HCEC 1CT (cell line): Measurements from ENCODE around the gene MROH7.

Experiments
- DNase-seq: peaks from one replicate; pipeline ENCODE4 v3.0.0-alpha.2; 2017

Gene MROH7

DNA sequence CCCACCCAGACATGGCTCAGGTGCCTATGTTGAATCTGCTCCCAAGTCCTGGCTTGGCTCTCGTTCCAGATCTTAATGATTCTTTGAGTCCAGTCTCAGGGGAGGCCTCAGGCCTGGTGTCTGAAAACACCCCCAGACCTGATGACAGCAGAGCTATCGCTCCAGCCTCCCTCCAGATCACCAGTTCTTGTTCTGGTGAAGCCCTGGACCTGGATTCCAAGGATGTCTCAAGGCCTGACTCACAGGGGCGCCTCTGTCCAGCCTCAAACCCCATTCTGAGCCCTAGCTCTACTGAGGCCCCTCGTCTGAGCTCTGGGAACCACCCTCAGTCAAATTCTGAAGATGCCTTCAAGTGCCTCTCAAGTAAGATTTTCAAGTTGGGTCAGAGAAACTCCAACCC lies 11.4 kb downstream of the MROH7 start:
- DNase-seq, result no peak

DNA sequence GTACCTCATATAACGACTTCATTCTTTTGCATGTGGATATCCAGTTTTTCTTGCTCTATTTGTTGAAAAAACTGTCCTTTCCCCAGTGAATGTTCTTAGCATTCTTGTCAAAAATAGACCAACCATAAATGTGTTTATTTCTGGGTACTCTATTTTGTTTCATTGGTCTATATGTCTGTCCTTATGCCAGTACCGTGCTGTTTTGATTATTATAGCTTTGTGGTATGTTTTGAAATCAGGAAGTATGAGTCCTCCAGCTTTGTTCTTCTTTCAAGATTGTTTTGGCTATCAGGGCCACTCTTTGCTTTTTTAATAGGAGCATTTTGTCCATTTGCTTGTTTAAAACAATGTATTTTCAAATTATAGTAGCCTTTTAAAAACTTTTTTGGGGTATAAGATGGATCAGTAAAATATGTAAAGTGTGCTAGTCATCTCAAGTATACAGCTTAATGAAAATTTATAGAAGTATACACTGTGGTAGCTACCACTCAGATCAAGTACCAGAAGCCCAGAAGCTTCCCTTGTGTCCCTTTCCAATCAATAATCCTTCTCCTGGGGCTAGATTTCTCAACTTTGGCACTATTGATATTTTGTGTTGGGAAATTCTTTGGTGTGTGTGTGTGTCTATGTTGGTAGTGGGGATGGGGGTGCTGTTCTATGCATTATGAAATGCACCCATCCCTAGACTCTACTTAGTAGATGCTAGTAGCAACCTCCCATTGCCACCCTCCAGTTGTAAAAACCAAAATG lies 16.8 kb downstream of the MROH7 start:
- DNase-seq, result no peak

DNA sequence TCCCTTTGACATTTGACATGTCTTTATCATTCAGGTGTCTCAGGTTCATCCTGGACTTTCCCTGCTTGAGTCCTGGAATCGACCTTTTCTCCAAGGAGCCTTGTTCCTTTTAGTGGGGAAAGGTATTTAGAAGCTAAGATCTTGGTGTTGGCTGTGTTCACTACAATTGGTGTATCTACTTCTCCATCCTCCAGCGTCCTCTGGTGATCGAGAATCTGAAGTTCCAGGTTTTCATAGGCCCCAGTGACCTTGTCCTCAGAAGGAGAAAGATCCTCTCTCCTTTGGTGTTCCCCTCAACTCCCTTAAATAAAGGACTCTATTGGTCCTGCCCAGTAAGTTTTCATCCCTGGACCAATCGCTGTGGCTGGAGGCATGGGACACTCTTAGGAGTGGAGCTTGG lies 22.1 kb downstream of the MROH7 start:
- no peak for DNase-seq

DNA sequence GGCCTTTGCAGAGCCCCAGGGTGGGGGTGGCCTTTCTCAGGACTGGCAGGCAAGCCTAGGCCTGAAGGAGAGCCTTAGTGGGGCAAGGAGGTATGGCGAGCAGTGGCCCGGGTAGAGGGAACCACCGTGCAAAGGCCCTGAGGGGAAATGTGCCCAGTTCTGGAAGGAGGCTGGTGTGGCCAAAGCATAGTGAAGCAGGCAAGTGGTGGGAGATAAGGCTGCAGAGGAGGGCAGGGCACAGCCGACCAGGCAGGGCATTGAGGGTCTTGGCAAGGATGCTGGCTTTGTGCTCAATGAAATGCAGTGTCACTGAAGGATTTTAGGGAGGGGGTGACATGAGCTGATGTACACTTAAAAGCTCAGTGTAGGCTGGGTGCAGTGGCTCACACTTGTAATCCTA lies 22.8 kb downstream of the MROH7 start:
- no peak for DNase-seq

GRCh38 chr1:54665852-54666251 lies 24.3 kb downstream of the MROH7 start:
- no peak for DNase-seq

DNA sequence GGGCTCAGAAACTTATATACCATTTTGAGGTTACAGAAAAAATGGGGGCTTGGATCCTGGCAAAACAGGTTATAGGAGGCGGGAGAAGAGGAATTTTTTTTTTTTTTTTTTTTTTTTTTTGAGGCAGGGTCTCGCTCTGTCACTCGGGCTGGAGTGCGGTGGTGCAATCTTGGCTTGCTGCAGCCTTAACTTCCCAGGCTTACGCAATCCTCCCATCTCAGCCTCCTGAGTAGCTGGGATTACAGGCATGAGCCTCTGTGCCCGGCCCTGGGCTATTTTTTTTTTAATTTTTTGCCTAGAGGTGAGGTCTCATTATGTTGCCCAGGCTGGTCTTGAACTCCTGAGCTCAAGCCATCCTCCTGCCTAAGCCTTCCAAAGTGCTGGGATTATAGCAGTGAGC lies 24.7 kb downstream of the MROH7 start:
- no peak for DNase-seq

DNA sequence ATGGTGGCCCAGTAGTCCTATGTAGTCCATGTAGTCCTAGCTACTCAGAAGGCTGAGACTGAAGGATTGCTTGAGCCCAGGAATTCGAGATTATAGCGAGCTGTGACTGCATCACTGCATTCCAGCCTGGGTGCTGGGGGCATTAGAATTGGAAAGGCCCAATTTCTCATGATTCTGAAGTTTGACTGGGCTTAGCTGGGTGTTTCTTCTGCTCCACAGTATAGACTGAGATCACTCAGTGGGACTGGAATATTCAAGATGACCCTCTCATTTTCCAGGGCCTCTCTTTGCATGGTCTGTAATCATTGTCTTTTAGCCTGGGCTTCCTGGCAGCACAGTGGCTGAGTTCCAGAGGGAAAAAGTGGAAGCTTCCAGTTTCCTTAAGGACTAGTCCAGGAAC lies 26.2 kb downstream of the MROH7 start:
- DNase-seq, result no peak

- no peak for DNase-seq
Measured at GRCh38 chr1:54668567-54668966, 27.0 kb downstream of the MROH7 start.

GRCh38 chr1:54671985-54672608 lies 30.5 kb downstream of the MROH7 start:
- peak; percentile 41 for DNase-seq

DNA sequence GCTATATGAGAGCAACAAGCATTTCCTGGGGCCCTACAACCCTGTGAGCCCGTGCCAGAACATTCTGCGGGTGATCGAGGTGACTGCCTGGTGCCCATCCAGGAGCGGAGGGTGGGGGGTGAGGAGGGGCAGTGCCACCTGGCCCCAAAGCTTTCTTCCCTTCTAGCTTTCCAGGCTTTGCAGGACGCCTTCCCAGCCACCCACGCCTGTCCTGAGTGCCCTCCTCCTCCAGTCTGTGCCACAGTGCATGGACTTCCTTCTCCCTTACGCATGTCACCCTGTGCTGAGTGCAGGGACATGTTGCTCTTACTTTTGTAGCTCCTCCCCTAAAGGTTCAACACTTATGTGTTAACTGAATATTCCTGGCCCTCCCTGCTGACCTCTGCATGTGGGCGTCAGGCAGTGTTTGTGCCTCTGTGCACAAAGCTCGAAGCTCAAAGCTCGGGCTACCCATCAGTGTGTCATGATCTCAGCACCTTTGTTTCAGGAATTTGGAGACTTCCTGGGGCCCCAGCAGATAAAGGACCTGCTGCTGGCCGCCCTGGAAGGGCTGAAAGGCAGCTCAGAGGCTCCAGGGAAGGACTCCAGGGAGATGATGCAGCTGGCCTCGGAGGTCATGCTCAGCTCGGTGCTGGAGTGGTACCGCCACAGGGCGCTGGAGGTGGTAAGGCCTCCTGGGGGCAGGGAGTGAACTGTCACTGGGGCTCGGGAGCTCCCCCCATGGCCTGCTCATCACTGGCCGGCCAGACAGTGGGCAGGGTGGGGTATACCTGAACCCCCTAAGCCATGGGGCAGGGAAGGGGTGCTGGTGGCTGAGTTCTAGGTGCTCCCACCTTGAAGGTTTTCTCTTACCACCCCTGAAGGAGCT lies 37.4 kb downstream of the MROH7 start:
- no peak for DNase-seq

- DNase-seq, result no peak
Measured at GRCh38 chr1:54679706-54680105, 38.1 kb downstream of the MROH7 start.

GRCh38 chr1:54680387-54680786 lies 38.8 kb downstream of the MROH7 start:
- DNase-seq, result no peak

- no peak for DNase-seq
Measured at GRCh38 chr1:54681358-54681757, 39.8 kb downstream of the MROH7 start.

- DNase-seq, result no peak
Measured at GRCh38 chr1:54683453-54683852, 41.9 kb downstream of the MROH7 start.

DNA sequence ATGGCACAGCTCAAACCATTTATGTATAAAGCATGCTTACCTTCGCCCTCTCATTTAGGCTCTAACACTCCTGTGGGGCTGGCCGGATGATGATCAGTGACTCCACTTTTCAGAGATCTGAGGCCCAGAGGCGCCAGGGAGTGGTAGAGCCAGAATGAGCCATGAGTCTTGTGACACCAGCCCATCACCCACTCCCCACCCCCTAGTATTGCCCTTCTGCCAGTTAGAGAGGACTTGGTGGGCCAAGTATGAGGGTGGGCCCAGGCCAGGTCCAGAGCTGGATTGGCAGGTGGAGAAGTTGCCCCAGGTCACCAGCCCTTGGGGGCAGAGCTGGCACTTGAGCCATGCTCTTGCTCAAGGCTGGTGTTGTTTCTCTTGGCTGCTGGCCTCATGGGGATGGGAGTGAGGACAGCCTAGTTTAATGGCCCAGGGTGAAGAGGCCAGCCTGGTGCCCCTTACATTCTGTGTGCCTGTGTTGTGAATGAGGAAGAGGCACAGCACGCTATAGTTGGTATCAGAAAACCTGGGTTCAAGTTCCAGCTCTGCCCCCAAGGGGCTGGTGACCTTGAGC lies 43.8 kb downstream of the MROH7 start:
- DNase-seq, result no peak

DNA sequence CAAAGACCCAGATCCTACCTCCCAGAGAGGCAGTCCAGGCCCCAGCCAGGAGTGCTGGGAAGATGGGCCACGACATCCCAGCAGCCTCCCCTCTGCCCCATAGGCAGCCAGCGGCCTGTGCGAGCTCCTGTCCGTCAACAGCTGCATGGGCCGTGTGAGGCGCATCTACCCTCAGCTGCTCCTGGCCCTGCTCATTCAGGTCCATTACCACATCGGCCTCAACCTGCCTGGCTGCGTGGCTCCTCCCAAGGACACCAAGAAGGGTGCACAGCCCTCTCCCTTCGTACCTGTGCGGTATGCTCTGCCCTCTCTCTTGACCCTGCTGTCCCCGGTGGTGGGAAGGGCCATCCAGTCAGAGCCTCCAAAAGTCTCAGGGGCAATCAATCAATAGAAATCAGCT lies 44.6 kb downstream of the MROH7 start:
- DNase-seq, result no peak

DNA sequence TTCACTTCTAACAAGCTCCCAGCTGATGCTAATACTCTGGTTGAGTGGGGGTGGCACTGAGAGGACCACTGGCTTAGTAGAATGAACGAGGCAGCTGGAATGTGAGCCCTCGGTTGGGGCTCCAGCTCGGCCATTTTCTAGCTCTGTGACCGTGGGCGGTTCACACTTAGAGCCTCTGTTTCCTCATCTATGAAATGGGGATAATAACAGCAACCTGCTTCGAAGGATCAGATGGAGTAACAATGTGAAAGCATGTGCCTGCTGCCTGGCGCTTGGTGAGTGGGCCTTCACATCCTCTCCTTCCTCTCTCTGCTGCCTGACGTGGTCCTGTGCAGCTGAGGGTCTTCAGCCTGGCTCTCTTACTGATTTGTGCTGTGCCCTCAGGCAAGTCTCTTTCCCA lies 53.2 kb downstream of the MROH7 start:
- DNase-seq, result no peak

DNA sequence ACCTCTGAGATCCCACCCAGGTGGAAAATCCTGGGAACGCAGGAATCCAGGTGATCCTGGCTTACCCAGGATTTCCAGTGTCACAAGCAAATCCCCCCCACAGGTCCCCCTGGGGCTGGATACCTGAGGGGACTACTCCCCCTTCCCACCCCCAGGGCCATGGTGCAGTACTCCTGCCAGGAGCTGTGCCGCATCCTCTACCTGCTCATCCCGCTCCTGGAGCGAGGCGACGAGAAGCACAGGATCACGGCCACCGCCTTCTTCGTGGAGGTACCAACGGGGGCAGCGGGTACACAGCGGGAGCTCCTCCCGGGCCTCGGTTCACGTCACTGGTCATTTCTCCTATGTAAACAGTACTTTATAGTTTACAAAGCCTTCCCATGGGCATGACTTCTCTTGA lies 53.6 kb downstream of the MROH7 start:
- DNase-seq, result no peak

- DNase-seq, result no peak
Measured at GRCh38 chr1:54695764-54696163, 54.2 kb downstream of the MROH7 start.

DNA sequence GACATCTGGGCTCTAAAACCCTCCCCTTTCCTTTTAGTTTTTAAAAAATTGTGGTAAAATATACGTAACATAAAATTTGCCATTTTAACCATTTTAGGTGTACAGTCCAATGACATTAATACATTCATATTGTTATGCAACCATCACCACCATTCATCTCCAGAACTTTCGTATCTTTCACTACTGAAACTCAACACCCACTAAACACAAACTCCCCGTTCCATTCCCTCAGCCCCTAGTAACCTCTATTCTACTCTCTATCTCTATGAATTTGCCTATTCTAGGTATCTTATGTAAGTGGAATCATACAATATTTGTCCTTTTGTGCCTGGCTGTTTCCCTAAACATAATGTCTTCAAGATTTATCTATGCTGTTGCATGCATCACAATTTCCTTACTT lies 54.7 kb downstream of the MROH7 start:
- DNase-seq, result no peak

GRCh38 chr1:54697896-54698295 lies 56.3 kb downstream of the MROH7 start:
- no peak for DNase-seq

- no peak for DNase-seq
Measured at GRCh38 chr1:54698346-54698745, 56.8 kb downstream of the MROH7 start.

DNA sequence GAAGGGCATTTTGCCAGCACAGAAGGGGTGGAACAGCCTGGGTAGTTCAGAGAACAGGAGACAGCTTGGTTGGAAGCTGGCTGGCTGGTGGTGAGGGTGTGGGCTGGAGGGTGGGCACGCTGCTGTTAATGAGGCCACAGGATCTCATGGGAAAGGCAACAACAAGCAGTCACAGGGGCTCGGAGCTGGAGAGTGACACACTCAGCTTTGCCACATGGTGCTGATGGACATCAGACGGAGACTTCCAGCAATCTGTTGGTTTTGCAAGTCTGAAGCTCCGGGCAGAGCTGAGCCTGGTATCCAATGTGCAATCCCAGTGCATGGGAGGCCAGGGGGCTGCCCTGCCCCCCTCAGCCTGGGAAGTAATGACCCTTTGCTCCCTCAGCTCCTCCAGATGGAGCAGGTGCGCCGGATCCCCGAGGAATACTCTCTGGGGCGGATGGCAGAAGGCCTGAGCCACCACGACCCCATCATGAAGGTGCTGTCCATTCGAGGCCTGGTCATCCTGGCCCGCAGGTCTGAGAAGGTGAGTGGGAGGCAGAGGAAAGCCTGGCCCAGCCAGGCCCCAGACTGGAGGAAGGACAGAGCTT lies 58.4 kb downstream of the MROH7 start:
- DNase-seq, result no peak
